Stimulated activated CD4-positive, alpha-beta T cell treated with anti-CD3 and anti-CD28 coated beads, TNF-alpha, amount 100 ng/mL, for 48 hours (primary cell): Measurements from ENCODE around the gene RAD1.

Source experiments
- DNase-seq, 3 donors: peaks; one replicate each; pipeline ENCODE4 v3.0.0-alpha.2; 2020; ENCODE audit warnings: low read depth in 3 of 3

RAD1 gene

DNA sequence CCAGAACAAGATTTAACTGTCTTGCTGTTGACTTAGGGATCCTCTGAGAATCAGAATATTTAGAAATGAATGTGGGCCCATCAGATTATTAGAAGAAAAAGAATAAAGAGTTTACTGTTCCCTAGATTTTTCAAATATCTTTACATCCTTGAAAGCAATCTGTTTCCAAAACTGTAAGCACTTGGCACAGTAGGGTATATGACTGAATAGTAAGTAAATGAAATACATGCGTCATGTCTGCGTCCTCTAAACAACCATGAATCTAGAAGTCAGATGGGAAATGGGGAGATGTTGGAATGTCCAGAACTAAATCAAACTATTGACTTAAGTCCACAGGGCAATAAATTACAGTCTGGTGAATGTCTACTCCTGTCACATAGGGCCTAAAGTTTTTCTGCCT, 50.2 kb downstream of the RAD1 start:
- no peak for DNase-seq

DNA sequence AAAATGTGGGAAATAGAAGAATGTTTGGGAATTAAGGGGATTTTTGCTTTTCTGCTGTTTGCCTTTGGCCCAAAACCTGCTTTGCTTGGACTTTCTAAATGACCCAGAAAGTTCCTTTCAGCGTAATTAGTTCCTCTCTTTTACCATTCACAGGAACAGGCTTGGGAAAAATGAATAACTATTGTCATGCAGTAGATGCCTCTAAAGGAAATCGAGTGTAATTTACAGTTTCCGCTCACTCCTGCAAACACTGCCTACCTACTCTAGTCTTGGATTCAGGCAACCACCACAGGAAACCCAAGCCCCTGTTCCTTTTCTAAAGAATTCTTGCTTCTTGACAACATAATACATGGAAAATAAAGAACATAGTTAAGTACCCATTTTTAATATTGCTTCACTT, 51.4 kb downstream of the RAD1 start:
- no peak for DNase-seq

DNA sequence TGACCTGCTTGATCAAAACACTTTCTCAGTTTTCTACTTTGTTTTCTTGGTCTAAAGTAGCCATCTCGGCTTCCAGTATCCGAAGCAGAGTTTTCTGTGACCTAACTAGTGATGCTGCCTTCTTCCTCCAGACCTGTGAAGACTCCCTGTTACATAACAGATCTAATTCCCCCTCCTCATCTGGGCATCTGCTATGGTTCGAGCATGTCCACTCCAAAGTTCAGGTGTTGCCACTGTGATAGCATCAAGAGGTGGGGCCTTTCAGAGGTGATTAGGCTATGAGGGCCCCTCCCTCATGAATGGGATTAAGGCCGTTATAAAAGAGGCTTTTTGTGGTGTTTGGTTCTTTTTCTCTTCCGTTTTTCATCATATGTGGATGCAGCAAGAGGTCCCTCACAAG, 56.1 kb downstream of the RAD1 start:
- DNase-seq = no peak

DNA sequence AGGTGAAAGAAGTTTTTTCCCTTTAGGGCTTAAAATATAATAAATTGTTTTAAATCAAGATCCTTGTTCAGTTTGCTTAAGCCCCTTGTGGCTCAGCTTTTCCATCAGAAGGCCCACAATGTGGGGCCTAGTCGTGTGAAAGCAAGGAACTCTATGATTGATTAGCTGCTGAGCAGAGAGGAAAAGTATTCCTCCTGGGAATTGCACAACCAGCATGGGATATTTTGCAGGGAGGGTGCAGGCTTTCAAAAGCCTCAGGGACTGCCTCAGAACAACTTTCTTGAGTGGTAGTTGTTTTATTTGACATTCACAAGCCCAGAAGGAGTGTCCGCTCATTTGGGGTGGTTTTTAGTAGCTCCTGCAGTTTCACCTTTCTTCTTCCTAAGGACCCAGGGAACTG, 56.5 kb downstream of the RAD1 start:
- no peak for DNase-seq

DNA sequence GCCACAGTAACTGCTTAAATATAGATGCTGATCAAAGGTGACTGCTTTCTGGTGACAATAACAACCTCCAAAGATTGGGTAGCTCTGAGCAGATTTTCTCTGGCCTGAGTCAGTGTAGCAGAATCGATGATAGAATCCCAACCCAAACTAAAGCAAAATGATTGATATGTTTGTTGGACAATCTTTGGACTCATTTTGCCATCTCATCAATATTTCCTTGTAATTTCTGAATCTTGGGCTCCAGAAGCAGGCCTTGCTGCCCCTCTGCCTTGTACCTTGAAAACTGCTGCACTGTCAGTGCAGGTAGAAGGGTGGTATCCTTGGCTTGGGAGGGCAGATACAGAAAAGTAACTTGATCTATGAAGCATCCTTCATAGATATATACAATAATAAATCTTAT, 57.4 kb downstream of the RAD1 start:
- no peak for DNase-seq

DNA sequence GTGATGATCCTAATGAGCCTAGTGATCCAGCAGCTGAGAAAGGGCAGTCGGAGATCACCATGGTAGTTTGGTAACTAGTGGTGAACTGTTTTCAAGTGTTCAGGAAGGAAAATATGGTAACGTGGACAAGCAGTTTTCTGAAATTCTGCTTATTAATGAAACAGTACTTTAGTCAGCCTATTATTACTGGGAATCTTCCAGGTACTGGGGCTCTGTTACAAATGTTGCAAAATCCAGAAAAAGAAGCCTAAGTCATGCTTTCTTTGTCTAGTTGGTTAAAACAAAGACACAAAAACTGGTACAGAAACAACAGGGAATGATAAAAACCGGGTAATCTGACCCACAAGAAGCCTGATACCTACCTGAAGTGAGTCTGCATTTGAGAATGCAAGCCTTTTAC, 58.1 kb downstream of the RAD1 start:
- DNase-seq = no peak
